C4-2B (cell line): ENCODE measurements around the gene CD68.

ENCODE experiments used
- H3K27ac ChIP-seq: fragments of 450-650 bp; 2 replicates; pipeline ENCODE4 v1.5.1; 2017
- CTCF ChIP-seq: fragments of 450-650 bp; conservative IDR thresholded peaks from 2 replicates; pipeline ENCODE4 v1.5.1; 2017; ENCODE audit warnings: mild to moderate bottlenecking
- ZFX ChIP-seq: fragments of 450-650 bp; IDR thresholded peaks from 2 replicates; pipeline ENCODE4 v1.6.1; 2017

The CD68 gene

GRCh38 chr17:7561028-7561575, 18.3 kb upstream of the CD68 start:
- TF ChIP-seq CTCF: peak; percentile 91
- TF ChIP-seq ZFX: no peak
- H3K27ac ChIP-seq: peak overlapping the region; percentile 93

- TF ChIP-seq CTCF (no peak), ZFX (peak; percentile 62; the same call in 1 of the 2 replicates)
- peak within 1 kb of the TSS; percentile 93 for H3K27ac ChIP-seq
Measured at GRCh38 chr17:7561589-7562207, 17.7 kb upstream of the CD68 start, which contains the start of gene SENP3. SENP3 (plus strand) TSS chr17:7561919; CDS start chr17:7563077, 1,158 bp downstream.

- H3K27ac ChIP-seq: peak overlapping the region; percentile 93
- TF ChIP-seq ZFX: peak; percentile 57; the same call in 1 of the 2 replicates
- no peak for TF ChIP-seq CTCF
Measured at GRCh38 chr17:7562208-7562605, 17.2 kb upstream of the CD68 start.

- H3K27ac ChIP-seq: peak overlapping the region; percentile 93
Measured at GRCh38 chr17:7563115-7563869, 16.1 kb upstream of the CD68 start.

GRCh38 chr17:7569571-7569970, 9.9 kb upstream of the CD68 start:
- no peak overlapping the region for H3K27ac ChIP-seq
- TF ChIP-seq CTCF: no peak
- no peak for TF ChIP-seq ZFX

More at GRCh38 chr17:7563115-7563869, 16.1 kb upstream of the CD68 start:
- no peak for TF ChIP-seq CTCF
- TF ChIP-seq ZFX: no peak

- H3K27ac ChIP-seq: no peak overlapping the region; the same call in 1 of the 2 replicates
- no peak for TF ChIP-seq CTCF
- TF ChIP-seq ZFX: no peak
Measured at GRCh38 chr17:7570351-7570750, 9.1 kb upstream of the CD68 start.

GRCh38 chr17:7572338-7572587, 7.2 kb upstream of the CD68 start:
- peak overlapping the region; percentile 100 for H3K27ac ChIP-seq
- TF ChIP-seq ZFX (no peak), CTCF (no peak)
